WTC11 (cell line): ENCODE results near the gene OPN1MW3.
"Not testable (repeated sequence)": the region's sequence is repeated elsewhere in the genome, so short reads cannot be mapped to it uniquely, and the experiment has no call there.

Experiments
- CTCF ChIP-seq: fragments of 200-600 bp; IDR thresholded peaks from 2 replicates; pipeline ENCODE4 v1.8.0; 2022; ENCODE audit warnings: antibody characterized with exemption
- ELF4 ChIP-seq: sonication (generic); formaldehyde crosslinking; IDR thresholded peaks from 2 replicates; pipeline ENCODE4 v1.8.1; 2022; ENCODE audit warnings: low read depth, mild to moderate bottlenecking, moderate library complexity, missing genetic modification reagents
- GABPB1 ChIP-seq: sonication (generic); formaldehyde crosslinking; IDR thresholded peaks from 2 replicates; pipeline ENCODE4 v1.8.1; 2023; ENCODE audit warnings: mild to moderate bottlenecking, missing genetic modification reagents
- IRF1 ChIP-seq: sonication (generic); formaldehyde crosslinking; IDR thresholded peaks from 2 replicates; pipeline ENCODE4 v1.8.0; 2023; ENCODE audit warnings: missing genetic modification reagents
- JUN ChIP-seq: sonication (generic); formaldehyde crosslinking; IDR thresholded peaks from 2 replicates; pipeline ENCODE4 v1.8.0; 2023; ENCODE audit warnings: mild to moderate bottlenecking, missing genetic modification reagents
- TCF7 ChIP-seq: sonication (generic); formaldehyde crosslinking; IDR thresholded peaks from 2 replicates; pipeline ENCODE4 v1.8.0; 2022; ENCODE audit warnings: mild to moderate bottlenecking, low read depth, missing genetic modification reagents, moderate library complexity
- ZNF232 ChIP-seq: sonication (generic); formaldehyde crosslinking; IDR thresholded peaks from 2 replicates; pipeline ENCODE4 v1.8.0; 2022; ENCODE audit warnings: mild to moderate bottlenecking, missing genetic modification reagents
- TF ChIP-seq, protein P1 (sequence below): sonication (generic); formaldehyde crosslinking; IDR thresholded peaks from 2 replicates; pipeline ENCODE4 v1.8.1; 2023; ENCODE audit warnings: mild to moderate bottlenecking, missing genetic modification reagents, moderate library complexity

GRCh38 chrX:154231443-154231842, 25.9 kb upstream of the OPN1MW3 start:
- not testable (repeated sequence) for TF ChIP-seq CTCF; ZNF232 (CRISPR knock-in tag); JUN (CRISPR knock-in tag); GABPB1 (CRISPR knock-in tag); IRF1 (CRISPR knock-in tag); ELF4 (CRISPR knock-in tag); TCF7 (CRISPR knock-in tag)
- TF ChIP-seq, protein P1, sequence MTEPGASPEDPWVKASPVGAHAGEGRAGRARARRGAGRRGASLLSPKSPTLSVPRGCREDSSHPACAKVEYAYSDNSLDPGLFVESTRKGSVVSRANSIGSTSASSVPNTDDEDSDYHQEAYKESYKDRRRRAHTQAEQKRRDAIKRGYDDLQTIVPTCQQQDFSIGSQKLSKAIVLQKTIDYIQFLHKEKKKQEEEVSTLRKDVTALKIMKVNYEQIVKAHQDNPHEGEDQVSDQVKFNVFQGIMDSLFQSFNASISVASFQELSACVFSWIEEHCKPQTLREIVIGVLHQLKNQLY (CRISPR knock-in tag): not testable (repeated sequence)
